ENCODE measurements around the gene DOHH.
"Not testable (repeated sequence)": the region's sequence is repeated elsewhere in the genome, so short reads cannot be mapped to it uniquely, and the experiment has no call there.

The DOHH gene

DNA sequence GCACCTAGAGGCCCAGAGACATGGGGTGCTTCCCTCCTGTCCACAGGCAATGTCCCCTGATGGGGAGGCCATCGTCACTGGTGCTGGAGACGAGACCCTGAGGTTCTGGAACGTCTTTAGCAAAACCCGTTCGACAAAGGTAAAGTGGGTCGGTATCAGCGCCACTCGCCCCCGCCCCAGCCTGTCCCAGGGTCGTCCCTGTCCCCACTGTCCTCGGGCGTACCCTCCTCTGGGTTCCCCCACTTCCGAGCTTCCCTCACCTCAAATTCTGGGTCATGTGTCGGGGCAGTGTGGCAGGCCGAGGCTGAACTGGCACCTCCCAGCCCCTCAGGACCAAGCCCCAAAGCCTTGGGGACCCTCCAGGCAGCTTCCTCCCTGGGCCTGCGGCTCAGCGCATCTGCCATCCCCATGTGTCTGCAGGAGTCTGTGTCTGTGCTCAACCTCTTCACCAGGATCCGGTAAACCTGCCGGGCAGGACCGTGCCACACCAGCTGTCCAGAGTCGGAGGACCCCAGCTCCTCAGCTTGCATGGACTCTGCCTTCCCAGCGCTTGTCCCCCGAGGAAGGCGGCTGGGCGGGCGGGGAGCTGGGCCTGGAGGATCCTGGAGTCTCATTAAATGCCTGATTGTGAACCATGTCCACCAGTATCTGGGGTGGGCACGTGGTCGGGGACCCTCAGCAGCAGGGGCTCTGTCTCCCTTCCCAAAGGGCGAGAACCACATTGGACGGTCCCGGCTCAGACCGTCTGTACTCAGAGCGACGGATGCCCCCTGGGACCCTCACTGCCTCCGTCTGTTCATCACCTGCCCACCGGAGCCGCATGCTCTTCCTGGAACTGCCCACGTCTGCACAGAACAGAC lies 34.1 kb upstream of the DOHH start:
- ATAC-seq = no peak
- DNase-seq = no peak

DNA sequence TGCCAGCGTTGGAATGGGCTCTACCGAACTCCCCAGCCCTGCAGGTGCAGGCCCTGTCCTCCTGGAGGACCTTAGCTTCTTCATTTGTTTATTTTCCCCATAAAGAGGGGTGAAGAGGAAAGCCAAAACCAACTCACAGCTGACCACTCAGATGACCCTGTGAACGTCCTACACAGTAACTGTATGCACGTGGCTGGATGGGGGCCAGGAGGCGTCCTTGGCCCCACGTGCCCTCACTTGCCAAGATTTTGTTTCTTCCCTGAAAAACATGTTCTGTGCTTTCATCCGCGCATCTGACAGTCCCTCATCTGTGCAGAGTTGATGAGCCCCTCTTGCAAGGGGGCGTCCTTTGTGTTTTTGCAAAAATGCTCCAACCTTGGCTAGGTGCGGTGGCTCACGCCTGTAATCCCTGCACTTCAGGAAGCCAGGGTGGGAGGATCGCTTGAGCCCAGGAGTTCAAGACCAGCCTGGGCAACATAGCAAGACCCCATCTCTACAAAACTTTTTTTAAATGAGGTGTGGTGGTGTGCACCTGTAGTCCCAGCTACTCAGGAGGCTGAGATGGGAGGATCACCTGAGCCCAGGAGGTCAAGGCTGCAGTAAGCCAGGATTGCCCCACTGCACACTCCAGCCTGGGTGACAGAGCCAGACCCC lies 33.2 kb upstream of the DOHH start:
- no peak for ATAC-seq
- DNase-seq = no peak

DNA sequence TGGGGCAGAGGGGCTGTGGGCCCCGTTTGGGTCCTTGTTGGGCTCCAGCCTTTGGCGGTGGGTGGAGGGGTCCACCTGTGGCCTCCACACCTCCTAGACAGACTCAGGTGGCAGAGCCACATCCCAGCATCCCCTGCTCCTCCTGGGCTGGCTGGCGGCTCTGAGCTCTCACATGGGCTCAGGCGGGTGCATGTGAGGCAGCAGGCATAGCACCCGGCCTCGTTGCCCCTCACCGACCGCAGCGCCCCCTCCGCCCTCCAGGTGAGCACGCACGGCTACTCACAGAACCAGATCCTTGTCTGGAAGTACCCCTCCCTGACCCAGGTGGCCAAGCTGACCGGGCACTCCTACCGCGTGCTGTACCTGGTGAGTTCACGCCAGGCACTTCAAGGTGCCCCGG lies 32.6 kb upstream of the DOHH start:
- DNase-seq (no peak), ATAC-seq (no peak)

DNA sequence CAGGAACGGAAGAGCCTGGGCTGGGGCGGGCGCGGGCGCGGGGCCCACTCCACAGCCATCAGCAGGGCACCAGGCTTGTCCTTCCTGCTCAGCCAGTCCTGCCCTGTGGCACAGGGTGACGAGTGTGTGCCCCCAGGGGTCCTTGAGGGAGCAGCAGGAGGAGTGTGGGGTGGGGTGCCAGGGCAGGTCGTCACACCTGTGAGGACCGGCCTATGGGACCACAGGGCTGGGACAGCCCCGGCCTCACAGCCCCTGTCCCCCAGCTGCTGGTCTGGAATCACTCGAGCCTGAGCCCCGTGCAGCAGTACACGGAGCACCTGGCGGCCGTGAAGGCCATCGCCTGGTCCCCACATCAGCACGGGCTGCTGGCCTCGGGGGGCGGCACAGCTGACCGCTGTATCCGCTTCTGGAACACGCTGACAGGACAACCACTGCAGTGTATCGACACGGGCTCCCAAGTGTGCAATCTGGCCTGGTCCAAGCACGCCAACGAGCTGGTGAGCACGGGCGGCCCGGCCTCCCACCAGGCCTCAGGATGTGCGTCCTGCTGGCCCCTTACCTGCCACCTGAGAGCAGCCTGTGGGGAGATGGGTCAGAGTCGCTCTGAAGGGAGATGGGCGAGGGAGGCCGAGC lies 31.8 kb upstream of the DOHH start:
- no peak for ATAC-seq

DNA sequence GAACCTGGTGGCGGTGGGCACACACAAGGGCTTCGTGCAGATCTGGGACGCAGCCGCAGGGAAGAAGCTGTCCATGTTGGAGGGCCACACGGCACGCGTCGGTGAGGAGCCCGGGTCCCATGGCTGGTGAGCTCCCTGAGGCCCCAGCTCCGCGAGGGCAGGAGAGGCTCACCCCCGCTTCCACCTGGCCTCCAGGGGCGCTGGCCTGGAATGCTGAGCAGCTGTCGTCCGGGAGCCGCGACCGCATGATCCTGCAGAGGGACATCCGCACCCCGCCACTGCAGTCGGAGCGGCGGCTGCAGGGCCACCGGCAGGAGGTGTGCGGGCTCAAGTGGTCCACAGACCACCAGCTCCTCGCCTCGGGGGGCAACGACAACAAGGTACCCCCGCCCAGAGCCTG lies 31.2 kb upstream of the DOHH start:
- DNase-seq (no peak), ATAC-seq (no peak)

More for the DNA sequence above, 31.8 kb upstream of the DOHH start:
- no peak for DNase-seq

DNA sequence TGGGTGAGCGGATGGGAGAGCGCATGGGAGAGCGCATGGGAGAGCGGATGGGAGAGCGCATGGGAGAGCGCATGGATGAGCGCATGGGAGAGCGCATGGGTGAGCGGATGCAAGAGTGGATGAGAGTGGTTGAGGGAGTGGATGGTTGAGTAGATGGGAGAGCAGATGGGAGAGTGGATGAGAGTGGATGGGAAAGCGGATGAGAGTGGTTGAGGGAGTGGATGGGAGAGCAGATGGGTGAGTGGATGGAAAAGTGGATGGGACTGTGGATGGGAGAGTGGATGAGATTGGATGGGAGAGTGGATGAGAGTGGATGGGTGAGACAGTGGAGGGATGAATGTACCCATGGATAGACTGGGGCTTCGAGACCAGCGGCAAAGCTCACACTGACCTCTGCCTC lies 29.9 kb upstream of the DOHH start:
- no peak for DNase-seq
- no peak for ATAC-seq

DNA sequence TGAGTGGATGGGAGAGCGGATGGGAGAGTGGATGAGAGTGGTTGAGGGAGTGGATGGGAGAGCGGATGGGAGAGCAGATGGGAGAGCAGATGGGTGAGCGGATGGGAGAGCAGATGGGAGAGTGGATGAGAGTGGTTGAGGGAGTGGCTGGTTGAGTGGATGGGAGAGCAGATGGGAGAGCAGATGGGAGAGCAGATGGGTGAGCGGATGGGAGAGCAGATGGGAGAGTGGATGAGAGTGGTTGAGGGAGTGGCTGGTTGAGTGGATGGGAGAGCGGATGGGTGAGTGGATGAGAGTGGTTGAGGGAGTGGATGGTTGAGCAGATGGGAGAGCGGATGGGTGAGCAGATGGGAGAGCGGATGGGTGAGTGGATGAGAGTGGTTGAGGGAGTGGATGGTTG lies 28.8 kb upstream of the DOHH start:
- not testable (repeated sequence) for DNase-seq, ATAC-seq

DNA sequence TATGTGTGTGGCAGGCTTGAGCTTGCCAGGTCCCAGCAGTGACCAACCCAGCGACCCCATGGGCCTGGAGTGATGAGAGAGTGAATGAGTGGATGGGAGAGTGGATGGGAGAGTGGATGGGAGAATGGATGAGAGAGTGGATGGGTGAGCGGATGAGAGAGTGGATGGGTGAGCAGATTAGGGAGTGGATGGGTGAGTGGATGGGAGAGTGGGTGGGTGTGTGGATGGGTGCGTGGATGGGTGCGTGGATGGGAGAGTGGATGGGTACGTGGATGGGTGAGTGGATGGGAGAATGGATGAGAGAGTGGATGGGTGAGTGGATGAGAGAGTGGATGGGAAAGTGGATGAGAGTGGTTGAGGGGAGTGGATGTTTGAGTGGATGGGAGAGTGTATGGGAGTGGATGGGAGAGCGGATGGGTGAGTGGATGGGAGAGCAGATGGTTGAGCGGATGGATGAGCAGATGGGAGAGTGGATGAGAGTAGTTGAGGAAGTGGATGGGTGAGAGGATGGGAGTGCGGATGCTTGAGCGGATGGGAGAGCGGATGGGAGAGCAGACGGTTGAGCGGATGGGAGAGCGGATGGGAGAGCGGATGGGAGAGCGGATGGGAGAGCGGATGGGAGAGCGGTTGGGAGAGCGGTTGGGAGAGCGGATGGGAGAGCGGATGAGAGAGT lies 28.2 kb upstream of the DOHH start:
- DNase-seq (no peak), ATAC-seq (no peak)

DNA sequence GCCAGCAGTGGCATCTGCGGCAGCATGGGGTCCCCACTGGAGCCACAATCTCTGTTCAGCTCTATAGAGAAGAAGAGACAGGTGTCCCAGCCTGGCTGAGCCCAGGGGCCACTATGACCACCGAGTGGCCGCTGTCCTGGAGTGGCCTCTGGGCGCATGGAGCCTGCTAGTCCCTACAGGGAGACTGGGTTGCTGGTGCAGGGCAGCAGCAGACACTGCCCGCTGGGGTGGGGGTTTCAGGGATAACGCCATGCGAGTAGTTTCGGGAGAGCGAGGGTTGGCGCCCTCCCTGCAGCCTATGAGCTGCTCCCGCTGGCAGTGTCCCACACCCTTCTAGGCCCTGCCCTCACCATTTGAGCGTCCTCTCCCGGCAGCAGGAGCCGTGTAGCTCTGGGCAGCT lies 27.6 kb upstream of the DOHH start:
- DNase-seq (no peak), ATAC-seq (no peak)

DNA sequence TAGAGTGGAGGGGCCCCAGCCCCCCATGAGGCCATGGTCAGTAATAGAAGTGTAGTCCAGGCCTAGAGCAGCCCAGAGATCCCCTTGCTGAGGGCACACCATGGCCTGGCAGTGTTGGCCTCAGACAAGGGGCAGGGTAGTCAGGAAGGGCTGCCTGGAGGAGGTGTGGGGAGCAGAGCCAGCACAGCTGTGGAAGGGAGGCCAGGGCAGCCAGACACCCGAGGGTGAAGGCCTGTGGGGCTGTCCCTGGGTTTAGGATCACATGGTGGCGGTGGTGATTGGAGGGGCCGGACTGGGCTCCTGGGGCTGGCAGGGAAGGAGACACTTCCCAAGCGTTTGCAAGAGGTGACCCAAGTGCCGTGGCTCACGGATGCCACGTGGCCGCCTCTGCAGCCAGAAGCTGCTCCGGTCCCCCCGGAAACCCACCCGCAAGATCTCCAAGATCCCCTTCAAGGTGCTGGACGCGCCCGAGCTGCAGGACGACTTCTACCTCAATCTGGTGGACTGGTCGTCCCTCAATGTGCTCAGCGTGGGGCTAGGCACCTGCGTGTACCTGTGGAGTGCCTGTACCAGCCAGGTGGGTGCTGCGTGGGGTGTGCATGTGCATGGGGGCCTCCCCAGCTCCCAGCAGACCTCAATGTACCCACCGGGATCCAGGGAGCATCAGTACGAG lies 26.9 kb upstream of the DOHH start:
- ATAC-seq = no peak
- no peak for DNase-seq

DNA sequence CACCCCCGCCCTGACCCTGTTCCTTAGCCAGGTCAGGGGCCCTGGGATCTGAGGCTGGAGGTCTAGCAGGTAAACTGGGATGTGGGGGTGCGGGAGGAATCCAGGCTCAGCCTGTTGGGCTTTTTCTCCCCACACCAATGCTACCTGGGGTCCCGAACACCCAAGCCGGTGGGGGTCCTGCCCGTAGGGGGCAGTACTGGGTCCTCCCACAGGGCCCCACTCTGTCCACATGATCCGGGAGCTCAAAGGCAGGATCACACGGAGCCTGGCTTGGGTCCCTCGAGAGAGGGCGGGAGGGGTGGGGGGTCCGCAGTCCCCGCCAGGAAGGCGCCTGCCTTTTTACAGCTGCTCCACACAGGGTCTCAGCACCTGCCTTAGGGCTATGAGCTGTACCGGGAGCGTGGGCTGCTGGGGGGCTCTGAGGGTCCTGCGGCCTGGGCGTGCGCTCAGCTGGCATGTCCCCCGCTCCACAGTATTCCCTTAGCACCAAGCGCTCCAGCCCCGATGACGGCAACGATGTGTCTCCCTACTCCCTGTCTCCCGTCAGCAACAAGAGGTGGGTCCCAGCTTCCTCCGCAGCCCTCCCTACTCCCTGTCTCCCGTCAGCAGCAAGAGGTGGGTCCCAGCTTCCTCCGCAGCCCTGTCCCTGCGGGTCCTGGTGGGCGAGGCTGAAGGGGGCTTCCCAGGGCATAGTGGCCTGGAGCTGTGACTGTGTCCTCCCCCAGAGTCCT lies 26.2 kb upstream of the DOHH start:
- DNase-seq = no peak
- no peak for ATAC-seq

DNA sequence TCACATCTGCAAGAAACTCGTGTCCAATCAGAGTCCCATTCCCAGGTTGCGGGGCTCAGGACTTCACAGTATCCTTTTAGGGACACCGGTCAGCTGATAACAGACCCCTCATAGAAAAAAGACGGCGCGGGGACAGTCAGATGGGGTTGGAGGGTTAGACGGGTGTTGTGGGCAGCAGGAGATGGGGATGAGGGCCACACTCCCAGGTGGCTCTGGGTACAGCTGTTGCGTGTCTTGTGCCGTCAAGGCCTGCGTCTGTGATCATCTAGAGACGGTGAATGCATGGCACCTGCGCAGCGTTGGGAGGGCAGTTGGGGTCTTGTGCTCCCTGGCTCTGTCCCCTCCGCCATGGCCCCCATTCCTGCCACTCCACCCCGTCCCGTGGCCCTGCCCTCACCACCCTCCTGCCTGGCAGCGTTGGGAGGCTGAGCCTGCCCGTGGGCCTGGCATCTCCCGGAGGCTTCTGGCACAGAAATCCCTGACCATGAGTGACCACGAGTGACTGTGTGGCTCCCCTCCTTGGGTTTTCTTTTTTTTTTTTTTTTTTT lies 24.5 kb upstream of the DOHH start:
- ATAC-seq (no peak), DNase-seq (no peak)

DNA sequence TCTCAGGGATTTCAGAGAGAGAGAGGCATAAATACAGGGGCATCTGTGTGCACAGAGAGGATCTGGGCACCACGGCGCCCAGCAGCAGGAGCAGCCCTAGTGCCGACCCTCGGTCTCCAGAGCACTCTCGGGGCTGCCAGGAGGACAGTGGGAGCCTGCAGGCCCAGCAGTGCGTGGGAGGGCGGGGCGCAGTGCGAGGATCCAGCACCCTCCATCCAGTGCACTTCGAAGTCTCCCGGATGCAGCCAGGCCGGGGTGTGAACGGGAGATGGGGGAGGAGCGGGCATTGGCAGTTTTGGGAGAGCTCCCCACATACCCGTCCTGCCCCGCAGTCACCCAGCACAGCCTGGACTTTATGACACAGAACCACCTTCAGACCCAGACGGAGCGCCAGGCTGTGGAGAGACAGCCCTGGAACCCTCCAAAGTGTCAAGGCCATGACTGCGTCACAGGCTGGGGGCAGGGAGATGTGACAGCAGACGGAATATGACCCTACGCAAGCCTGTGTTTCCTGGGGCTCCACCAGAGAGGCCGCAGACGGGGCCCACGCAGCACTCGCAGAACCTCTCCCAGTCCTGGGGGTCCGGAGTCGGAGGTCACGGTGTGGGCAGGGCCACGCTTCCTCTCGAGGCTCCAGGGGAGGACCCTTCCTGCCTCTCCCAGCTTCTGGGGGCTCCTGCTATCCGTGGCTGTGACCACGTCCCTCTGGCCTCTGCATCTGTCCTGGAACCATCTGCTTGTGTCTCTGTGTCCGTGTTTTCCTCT lies 23.8 kb upstream of the DOHH start:
- DNase-seq = no peak
- no peak for ATAC-seq

DNA sequence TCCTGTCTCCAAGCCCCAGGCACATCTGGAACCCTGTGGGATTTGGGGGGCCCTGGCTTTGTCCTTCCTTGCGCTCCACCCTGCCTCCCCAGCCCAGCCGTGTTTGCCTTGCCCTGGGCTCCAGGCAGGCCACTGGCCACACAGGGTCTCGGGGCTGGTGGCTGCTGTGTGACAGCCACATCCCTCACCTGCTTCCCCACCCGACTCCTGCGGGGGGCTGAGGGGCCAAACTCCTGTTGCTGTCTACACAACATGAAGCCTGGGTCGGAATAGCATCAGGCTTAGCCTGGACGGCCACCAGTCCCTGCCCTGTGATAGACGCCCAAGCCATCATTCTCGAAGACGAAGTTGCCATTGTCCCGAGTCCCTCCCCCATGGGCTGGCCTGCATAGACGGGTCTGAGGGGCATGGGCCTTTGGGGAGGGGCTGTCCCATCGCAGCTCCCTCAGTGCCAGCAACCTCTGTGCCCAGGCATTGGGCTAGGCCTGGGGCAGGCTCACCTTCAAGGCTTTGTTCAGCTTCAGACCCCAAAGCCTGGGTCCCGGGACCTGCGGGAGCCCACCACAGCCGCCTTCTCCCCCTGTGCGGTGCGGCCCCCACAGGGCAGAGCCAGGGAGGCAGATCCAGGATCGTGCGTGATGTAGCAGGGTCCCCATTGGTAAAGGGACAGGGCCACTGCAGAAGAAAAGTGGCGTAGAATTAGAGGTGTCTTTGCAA lies 23.0 kb upstream of the DOHH start:
- ATAC-seq = no peak
- no peak for DNase-seq

DNA sequence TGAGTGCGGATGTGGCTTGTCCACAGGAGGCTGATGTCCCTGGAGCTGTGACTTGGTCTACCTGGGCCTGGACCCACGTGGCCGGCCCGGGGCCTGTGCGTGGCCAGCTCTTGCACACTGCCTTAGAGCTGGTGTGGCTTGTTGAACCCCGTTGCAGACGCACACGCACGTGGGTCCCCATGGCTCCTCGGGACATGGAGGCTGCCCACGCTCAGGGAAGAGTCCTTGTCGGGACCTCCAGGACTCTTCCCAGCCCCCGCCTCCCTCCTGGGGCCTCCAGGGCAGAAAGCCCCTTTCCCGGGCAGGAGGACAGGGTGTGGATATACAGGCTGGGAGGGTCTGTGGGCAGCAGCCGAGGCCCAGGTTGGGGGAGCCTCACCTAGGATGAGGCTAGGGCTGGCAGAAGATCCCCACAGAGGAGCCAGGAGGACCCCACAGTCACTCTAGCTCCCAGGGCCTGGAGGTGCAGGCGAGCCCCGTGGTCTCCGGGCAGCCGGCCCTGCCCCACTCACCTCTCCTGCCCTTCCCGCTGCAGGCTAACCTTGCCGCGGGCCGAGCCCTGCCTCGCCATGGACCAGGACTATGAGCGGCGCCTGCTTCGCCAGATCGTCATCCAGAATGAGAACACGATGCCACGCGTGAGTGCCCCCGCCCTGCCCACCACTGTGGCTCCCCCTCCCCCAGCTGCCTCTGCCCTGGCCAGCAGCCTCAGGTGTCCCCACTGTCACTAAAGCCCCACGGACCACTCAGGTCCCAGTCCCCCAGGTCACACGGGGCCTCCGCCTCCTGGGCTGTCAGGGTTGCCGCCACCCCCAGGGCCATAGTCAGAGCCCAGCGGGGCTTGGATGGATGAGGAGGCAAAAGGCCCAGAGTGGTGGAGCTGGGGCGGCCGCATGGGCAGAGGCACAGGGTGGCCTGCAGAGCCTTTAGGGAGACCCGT lies 22.2 kb upstream of the DOHH start:
- DNase-seq (no peak), ATAC-seq (no peak)

DNA sequence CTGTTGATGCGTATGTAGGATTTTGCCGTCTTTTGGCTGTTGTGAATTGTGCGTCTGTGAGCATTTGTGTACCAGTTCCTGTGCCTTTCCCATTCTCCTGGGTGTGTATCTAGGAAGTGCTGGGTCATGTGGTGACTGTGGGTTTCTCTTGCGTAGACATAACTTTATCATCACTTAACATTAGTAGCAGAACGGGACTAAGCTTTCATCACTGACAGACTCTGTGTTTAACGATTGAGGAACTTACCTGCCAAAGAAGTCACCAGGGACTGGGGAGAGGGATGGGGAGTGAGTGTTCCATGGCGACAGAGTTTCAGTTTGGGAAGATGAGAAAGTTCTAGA lies 20.6 kb upstream of the DOHH start:
- no peak for ATAC-seq
- no peak for DNase-seq

DNA sequence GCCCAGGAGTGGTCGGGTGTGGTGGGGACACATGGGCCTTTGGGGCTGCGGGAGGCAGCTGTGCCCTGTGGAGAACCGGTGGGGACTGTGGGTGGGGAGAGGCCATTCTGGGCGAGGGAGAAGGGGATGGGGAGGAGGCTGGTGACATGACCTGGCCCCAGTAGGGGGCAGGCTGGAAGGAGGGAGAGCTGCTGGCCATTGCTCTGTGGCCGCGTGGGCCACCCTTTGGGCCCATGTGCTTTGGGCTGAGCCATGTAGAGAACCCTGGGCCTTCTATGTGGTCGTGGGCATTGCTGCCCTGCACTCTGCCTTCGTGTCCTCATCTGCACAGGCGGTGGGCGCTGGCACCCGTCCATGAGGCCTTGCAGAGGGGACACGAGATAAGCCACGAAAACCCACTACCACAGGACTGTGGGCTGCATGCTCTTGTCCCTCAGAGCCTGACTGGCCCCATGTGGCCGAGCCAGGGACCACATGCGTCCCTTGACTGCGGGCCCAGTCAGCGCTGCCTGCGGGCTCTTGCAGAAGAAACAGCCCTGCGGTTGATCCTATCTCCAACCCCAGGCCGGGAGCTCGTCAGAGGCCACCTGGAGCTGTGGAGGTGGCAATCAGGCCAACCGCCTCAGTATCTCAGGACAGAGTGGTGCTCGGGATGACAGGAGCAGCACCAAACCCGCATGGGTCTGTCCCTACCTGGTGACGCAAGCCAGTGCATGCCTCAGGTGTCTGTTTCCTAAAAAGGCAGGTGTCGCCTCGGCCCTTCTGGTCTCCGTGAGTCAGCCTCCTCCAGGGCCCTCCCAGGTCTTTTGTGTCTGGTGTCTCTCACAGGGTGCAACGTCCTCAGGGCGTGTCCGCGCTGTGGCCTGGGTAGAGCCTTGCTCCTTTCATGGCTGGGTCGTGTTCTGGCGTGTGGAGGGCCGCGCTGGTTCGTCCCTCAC lies 20.0 kb upstream of the DOHH start:
- no peak for ATAC-seq
- DNase-seq = no peak

DNA sequence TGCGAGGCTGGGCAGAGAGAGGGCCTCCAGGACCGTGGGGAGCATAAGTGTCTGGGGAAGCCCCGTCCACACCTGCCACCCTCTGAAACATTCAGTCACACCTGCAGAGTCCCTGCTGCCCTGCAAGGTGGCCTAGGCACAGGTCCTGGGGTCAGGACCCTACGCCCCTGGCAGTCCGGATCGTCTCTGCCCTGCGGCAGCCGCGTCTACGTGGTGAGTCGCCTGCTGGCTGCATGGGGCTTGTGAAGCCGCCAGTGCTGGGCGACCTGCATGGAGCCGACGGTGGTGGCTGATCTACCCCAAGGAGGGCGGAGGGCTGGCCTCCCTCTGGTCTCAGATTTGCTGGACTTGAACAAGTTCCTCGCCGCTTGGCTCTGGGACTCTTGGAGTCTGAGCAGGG lies 18.7 kb upstream of the DOHH start:
- ATAC-seq (no peak), DNase-seq (no peak)
